HG03439 (cell line): ENCODE measurements around the gene APP.
"Not testable (repeated sequence)": the region's sequence is repeated elsewhere in the genome, so short reads cannot be mapped to it uniquely, and the experiment has no call there.

Experiments
- ATAC-seq: cut with Tn5 transposase; IDR thresholded peaks from one replicate; pipeline ENCODE4 v1.9.1; 2021; ENCODE audit warnings: mild to moderate bottlenecking, moderate library complexity; ENCODE audit not compliant: unreplicated experiment

APP gene

GRCh38 chr21:26100573-26100972 is 70.0 kb downstream of the APP start:
- no peak for ATAC-seq

- no peak for ATAC-seq
Measured at GRCh38 chr21:26099610-26100219, 70.9 kb downstream of the APP start.

- no peak for ATAC-seq
Measured at GRCh38 chr21:26098772-26099397, 71.7 kb downstream of the APP start.

- no peak for ATAC-seq
Measured at GRCh38 chr21:26097475-26097874, 73.1 kb downstream of the APP start.

- no peak for ATAC-seq
Measured at GRCh38 chr21:26096494-26097371, 73.8 kb downstream of the APP start.

DNA sequence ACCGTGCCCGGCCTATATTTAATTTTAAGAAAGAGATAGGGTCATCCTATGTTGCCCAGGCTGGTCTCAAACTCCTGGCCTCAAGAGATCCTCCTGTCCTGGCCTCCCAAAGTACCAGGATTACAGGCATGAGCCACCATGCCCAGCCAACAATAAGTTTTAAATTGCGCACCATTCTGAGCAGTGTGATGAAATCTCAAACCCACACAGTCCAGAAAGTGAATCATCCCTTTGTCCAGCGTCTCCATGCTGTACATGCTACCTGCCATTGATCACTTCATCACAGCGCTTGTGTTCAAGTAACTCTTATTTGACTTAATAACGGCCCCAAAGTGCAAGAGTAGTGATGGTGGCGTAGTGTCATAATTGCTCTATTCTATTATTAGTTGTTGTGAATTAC is 75.4 kb downstream of the APP start:
- no peak for ATAC-seq

DNA sequence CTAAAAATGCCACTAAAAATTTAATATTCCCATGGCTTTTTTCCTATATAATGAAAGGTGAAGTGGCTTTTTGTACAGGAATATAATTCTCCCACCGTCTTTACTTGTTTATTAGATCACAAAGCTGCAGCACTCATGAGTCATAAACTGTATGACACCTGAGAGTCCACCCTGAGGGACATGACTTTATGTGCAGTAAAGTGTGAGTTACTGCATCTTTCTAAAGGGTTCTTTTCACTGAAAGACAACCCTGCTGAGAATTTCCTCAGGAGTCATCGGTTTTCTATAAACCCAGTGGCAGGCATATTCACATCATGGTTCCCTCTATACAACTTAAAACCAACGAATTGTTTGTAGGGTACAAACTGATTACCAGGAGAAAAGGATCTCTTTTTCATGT is 77.4 kb downstream of the APP start:
- no peak for ATAC-seq

- ATAC-seq, result no peak
Measured at GRCh38 chr21:26091480-26092018, 79.0 kb downstream of the APP start.

DNA sequence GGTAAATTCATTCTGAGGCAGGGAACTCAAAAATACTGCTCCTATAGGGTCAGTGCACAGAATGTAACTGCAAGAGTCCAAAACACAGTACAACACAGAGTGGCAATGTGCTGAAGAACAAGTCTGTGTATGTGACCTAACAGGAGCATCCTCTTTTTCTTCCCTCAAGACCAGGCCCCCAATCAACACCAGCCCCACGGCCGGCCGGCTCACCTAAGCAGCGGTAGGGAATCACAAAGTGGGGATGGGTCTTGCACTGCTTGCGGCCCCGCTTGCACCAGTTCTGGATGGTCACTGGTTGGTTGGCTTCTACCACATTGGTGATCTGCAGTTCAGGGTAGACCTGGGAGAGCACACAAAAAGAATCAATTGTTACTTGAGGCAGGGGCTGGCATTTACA is 80.8 kb downstream of the APP start:
- no peak for ATAC-seq

- ATAC-seq, result no peak
Measured at GRCh38 chr21:26087223-26087918, 83.2 kb downstream of the APP start.

DNA sequence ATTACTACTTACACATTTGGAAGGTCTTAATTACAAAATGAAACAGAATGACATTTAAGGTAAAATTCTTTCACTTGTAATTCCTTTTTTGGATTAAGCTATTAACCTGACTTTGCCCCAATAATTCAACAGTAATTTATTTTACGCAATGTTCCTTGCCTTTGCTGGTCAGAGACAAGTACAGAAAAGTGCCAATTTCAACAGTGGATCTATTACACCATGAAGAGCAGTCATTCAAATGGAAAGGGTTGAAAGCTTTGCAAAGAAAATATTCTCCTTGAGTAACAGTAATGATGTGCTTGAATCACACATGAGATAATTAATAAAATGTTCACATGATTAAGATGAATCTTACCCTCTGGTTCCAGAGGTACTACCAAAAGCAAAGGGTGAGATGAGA is 84.7 kb downstream of the APP start:
- ATAC-seq, result no peak

DNA sequence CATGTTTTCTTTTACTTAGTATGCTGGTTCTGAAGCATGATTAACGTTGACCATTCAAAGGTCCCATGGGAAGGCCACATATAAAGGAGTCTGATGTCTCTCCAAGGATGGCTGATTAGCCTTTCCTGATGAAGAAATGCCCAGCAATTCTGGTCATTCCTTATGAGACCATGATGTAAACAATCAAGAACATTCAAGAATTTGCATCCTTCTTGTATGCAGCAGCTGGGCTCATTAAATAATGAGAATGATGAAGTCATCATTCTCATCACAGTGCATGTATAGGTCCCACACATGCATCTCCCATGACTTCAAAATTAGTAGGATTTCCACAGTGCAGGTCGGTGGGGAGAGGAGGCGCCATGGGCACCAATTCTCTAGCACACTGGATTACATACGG is 85.4 kb downstream of the APP start:
- no peak for ATAC-seq

- no peak for ATAC-seq
Measured at GRCh38 chr21:26082549-26082948, 88.0 kb downstream of the APP start.

- not testable (repeated sequence) for ATAC-seq
Measured at GRCh38 chr21:26081175-26081760, 89.3 kb downstream of the APP start.

DNA sequence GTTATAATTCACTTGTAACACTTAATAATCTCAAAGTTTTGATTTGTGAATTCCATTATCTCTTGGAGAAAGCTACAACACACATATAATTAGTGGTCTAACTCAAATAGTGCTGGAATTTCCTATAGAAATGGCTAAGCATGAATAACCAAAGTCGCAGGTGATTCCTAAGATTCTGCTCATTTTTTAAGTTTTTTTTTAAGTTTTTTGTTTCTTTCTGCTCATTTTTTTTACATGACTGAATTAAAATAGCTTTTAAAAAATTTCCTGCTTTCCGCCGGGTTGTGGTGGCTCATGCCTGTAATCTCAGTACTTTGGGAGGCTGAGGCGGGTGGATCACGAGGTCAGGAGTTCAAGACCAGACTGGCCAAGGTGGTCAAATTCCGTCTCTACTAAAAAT is 90.4 kb downstream of the APP start:
- no peak for ATAC-seq

DNA sequence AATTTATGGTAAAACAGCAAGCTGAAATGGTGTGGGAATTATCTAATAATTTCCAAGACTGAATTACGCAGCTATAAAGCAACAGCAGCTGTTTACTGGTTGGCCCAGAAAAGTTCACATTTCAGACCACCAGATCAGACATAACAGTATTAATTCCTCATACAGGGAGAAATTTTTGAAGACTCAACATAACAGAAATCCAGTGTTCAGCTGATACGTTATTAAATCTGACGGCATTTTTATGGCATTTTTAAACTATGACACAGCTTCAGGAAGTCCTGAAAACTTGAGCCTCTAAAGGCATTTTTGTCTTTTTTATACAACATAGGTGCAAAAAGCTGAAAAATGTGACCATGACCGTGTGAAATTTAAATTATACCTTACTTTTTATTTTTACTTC is 91.2 kb downstream of the APP start:
- no peak for ATAC-seq

DNA sequence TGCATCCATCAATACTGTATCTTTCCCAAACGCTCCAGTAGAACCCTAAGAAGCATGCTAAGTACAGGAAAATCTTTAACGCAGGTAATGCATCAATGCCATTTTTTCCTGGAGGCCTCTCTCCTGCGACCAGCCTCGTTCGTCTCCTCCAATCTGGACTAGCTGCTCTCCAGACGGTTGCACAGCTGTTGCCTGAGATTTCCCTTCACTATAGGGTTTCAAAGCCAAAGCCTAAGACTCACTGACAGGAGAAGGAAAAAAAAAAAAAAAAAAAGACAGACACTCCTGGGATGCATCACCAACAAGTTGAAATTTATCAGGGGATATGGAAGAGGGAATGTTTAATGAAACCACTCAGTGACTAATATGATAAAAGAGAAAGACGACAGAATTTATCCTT is 93.0 kb downstream of the APP start:
- no peak for ATAC-seq

DNA sequence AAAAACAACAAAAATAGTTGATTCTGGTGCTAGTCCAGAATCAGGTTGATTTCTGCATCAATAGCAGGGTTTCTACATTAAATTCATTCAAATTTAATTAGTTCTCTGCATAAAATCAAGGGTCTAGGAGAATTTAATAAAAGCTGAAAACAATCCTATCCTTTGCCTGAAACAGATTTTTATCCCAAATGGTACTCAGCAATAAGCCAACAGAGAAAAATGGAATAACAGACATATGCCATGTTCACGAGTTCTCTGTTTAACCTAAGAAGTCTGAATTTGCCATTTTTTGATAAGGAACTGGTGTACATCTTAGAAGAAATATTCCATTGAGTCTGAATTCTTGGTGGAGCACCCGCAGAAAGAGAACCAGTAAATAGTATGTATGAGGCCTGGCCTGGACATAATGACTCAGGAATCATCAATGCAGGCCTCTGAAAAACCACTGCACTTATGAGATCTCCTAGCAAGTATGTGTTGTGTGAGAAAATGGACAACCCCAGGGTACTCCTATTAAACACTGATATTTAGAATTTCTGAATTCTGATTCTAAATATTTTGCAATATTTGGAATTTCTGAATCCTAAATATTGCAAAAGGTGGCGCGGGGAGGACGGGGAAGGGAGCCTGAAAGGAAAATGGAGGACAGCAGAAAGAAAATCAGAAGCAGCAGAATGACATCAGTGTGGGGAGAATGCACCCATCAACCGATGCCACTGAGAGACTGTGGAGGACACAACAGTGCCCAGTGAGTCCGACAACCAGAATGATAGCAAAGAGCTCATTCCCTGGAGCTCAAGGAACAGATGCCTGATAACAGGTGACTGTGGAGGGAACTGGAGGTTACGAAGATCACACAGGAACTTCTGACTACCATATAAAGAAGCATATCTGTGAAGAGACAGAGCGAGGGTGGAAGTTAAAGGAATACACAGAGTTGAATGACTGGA is 97.6 kb downstream of the APP start:
- no peak for ATAC-seq

GRCh38 chr21:26070822-26071425 is 99.6 kb downstream of the APP start:
- no peak for ATAC-seq
